Aorta (tissue), 5 donors: ENCODE data around the gene COX11. TPM values are rescaled to one million over a fixed set of nuclear protein-coding genes. Genes with fewer than 3 reads are reported as not detected.

Experiments
- ATAC-seq: fragments of 200-7000 bp; cut with Tn5 transposase; one replicate; pipeline ENCODE4 v1.9.1; 2022; ENCODE audit warnings: moderate library complexity; ENCODE audit not compliant: low FRiP score
- DNase-seq, 2 donors: peaks; one replicate each; pipeline ENCODE4 v3.0.0-alpha.2; 2020
- H3K27ac ChIP-seq, 2 donors: one replicate each; pipeline ENCODE4 v1.5.1; 2013; ENCODE audit warnings: low read length in 2 of 2, mild to moderate bottlenecking in 2 of 2, moderate library complexity in 2 of 2, control low read depth in 1 of 2, inconsistent platforms in 1 of 2, low read depth in 1 of 2
- H3K27me3 ChIP-seq, 2 donors: one replicate each; pipeline ENCODE4 v1.6.1; 2013; ENCODE audit warnings: control low read depth in 1 of 2, low read length in 1 of 2, mild to moderate bottlenecking in 1 of 2, moderate library complexity in 1 of 2; ENCODE audit not compliant: insufficient read depth in 2 of 2, control insufficient read depth in 1 of 2
- H3K36me3 ChIP-seq, 2 donors: one replicate each; pipeline ENCODE4 v1.6.1; 2013; ENCODE audit warnings: control low read depth in 1 of 2, low read length in 1 of 2, mild to moderate bottlenecking in 1 of 2; ENCODE audit not compliant: insufficient read depth in 2 of 2, control insufficient read depth in 1 of 2
- H3K4me1 ChIP-seq, 2 donors: one replicate each; pipeline ENCODE4 v1.6.1; 2013; ENCODE audit warnings: low read length in 2 of 2, control low read depth in 1 of 2, mild to moderate bottlenecking in 1 of 2, moderate library complexity in 1 of 2; ENCODE audit not compliant: insufficient read depth in 2 of 2, control insufficient read depth in 1 of 2
- H3K4me3 ChIP-seq, 2 donors: one replicate each; pipeline ENCODE4 v1.5.1; 2013; ENCODE audit warnings: low read length in 2 of 2, control low read depth in 1 of 2, mild to moderate bottlenecking in 1 of 2
- H3K9me3 ChIP-seq: one replicate; pipeline ENCODE4 v1.6.1; 2013; ENCODE audit warnings: mild to moderate bottlenecking, low read length; ENCODE audit not compliant: control insufficient read depth
- WGBS, 2 donors: extraction: QIAGEN DNeasy Blood & Tissue Kit; methylation state at CpG; one replicate each; pipeline ENCODE4 v1.1.7; 2013; 5-methylcytosine and 5-hydroxymethylcytosine counted together
- intact Hi-C, 2 donors: fragments of 100-400 bp; cut with DNase I; formaldehyde crosslinking; loops; one replicate each; pipeline versions ENCODE4 v1.14.2 to v1.15.0; 2022
- polyA plus RNA-seq, 2 donors: library from polyadenylated mRNA; stranded (reverse); fragments of 200-250 nt; gene quantifications; one replicate each; pipeline ENCODE4 v1.2.3, GENCODE V29; 2013
- total RNA-seq, 2 donors: library from RNA; stranded (reverse); fragmentation: NEBNext Ultra II Directional; extraction: Animal tissue kit (Norgen Biotek cat#: 25700); gene quantifications; one replicate each; pipeline ENCODE4 v1.2.1, GENCODE V29; 2021
- donor health status: healthy with polysubstance abuse.
- donor health status: Bipolar disorder and iron deficiency.
- donor health status: DM: no; HTN: no; CAD: no.
- donor health status: DM: no; HTN: no; CAD: no.
- donor health status: DM: yes; HTN: yes; CAD: no.

Gene COX11
- total and polyA plus RNA-seq, 4 donors = 37.0 to 62.6 (median 44.1) TPM

DNA sequence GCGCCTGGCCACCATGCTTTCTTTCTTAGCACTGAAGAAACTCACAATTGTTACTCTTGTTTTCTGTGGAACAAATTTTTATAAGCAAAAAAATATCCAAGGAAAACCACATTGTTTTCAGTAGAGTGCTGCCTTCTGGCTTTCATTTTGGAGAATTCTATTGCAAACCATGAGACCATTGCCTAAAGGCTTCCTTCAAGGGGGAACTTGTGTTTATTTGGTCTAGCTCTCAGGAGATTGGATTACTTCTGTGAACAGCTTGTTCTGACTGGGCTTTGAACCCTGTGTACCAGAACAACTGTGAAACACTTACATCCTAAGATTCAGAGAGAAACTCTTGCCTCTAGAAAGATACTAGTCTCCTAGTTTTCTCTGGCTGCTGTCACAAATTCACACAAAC is 35.7 kb downstream of the COX11 start:
- intact Hi-C loops = no loop called here
- no peaks in the 10 kb centered on the region for H3K27me3 ChIP-seq
- no peaks in the 10 kb centered on the region for H3K9me3 ChIP-seq
- H3K36me3 ChIP-seq = peaks cover 3 to 4% of the 10 kb centered on the region in 2 donors
- ATAC-seq = no peak
- no peak for DNase-seq
- no peaks in the 10 kb centered on the region for H3K4me1 ChIP-seq
- 96 to 98% methylated on average over 1 of the region's 1 CpG for WGBS, 2 donors
- no peak overlapping the region for H3K27ac ChIP-seq
- H3K4me3 ChIP-seq = no peak overlapping the region

DNA sequence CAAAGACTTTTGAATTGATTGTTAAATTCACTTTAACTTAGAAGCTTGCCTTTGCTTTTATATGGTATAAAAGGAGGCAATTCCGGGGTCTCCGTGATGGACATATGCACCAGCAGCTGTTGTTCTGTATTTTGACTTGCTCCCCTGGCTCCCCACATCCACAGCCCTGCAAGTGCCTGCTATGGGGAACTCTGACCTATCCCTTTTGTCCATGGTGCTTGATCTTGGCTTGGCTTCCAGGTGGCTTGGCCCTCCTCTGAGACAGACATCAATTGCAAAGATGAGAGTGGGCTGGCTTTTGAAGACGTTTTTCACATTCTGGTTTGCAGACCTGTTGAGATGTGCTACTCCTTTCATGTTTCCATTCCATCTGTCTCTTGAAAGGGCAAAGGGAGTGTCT is 40.9 kb downstream of the COX11 start:
- H3K27ac ChIP-seq = no peak overlapping the region
- no peaks in the 10 kb centered on the region for H3K9me3 ChIP-seq
- no peaks in the 10 kb centered on the region for H3K27me3 ChIP-seq
- H3K36me3 ChIP-seq = peaks cover 6% of the 10 kb centered on the region in 2 donors
- no peak for ATAC-seq
- 86 to 89% methylated on average over 3 of the region's 3 CpGs for WGBS, 2 donors
- no peaks in the 10 kb centered on the region for H3K4me1 ChIP-seq
- H3K4me3 ChIP-seq = no peak overlapping the region
- no peak for DNase-seq
- intact Hi-C loops = no loop called here

DNA sequence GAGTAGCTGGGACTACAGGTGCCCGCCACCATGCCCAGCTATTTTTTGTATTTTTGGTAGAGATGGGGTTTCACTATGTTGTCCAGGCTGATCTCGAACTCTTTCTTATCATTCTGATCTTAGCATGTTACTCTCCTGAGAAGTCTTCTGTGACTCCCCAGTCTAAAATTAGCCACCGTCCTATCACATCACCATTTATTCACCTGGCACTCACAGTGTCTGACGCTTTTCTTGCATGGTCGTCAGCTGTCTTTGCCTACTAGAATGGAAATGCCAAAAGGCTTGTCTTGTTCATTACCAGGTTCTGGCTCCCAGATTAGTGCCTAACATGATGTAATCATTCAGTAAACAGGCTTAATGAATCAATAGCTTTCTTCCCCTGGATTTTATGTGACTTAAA is 44.0 kb downstream of the COX11 start:
- H3K4me3 ChIP-seq = no peak overlapping the region
- no peak for DNase-seq
- H3K27me3 ChIP-seq = no peaks in the 10 kb centered on the region
- WGBS, 2 donors = 92 to 93% methylated on average over 5 of the region's 5 CpGs
- no peaks in the 10 kb centered on the region for H3K9me3 ChIP-seq
- no peaks in the 10 kb centered on the region for H3K4me1 ChIP-seq
- peaks cover 6% of the 10 kb centered on the region in 2 donors for H3K36me3 ChIP-seq
- no peak overlapping the region for H3K27ac ChIP-seq
- intact Hi-C loops = no loop called here
- no peak for ATAC-seq

DNA sequence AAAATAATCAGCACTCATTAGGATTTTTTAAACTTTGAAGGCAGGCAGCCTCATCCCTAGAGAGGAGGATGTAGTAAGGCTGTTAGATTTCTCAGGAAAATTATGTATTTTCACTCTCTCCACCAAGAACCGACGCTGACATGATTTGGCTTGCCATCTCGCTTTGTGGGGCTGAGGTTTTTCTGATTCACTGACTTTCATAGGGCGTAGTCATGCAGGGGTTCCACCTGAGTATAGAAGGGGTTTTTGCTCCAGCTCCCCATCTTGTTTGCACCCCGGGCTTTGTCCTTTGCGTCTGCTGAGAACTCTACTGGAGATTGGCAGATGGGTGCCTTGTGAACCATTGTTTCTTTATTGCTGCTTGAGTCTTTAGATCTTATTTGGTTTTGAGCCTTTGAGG is 47.6 kb downstream of the COX11 start:
- no peaks in the 10 kb centered on the region for H3K9me3 ChIP-seq
- peaks cover 0 to 8% of the 10 kb centered on the region in 2 donors for H3K36me3 ChIP-seq
- no peaks in the 10 kb centered on the region for H3K27me3 ChIP-seq
- WGBS, 2 donors = 79 to 88% methylated on average over 6 of the region's 6 CpGs
- no peaks in the 10 kb centered on the region for H3K4me1 ChIP-seq
- ATAC-seq (no peak), DNase-seq (no peak)
- no peak overlapping the region for H3K4me3 ChIP-seq
- intact Hi-C loops = no loop called here
- no peak overlapping the region for H3K27ac ChIP-seq

DNA sequence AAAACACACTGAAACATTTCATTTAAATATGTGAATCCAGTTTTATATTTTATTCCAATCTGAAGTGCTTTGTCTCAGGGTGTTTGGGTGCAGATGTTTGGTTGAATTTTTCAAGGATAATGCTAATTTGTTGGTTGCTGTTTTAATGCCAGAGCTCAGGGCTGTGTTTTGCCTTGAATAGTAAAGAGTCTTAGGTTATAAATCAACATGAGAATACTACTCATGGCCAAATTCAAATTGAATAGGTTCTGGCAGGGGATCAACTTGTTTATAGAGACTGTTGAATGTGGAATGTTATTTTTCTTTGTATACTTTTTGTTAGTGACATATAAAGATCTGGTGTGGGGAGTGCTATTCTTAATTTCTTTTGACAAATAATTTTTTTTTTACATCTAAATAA is 49.0 kb downstream of the COX11 start:
- no peaks in the 10 kb centered on the region for H3K4me1 ChIP-seq
- intact Hi-C loops = no loop called here
- H3K27me3 ChIP-seq = no peaks in the 10 kb centered on the region
- H3K36me3 ChIP-seq = peaks cover 4 to 8% of the 10 kb centered on the region in 2 donors
- H3K27ac ChIP-seq = no peak overlapping the region
- ATAC-seq (no peak), DNase-seq (no peak)
- H3K4me3 ChIP-seq = no peak overlapping the region
- no peaks in the 10 kb centered on the region for H3K9me3 ChIP-seq

DNA sequence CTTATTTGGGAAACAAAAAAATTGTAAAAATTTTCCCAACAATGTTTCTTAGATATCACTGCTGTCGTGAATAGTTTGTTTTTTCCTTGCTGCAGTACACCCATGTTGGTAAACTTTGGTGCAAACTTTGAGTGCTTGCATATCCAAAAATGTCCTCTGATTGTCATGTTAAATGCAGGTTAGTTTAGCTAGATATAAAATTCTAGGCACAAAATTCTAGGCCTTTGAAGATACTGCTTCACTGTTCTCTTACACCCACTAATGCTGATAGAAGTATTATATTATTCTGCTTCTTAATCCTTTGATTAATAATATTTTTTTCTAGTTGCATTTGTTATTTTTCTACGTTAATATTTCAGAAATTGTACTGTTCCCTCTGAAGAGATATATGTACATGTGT is 51.7 kb downstream of the COX11 start:
- peaks cover 6 to 12% of the 10 kb centered on the region in 2 donors for H3K36me3 ChIP-seq
- H3K27me3 ChIP-seq = no peaks in the 10 kb centered on the region
- ATAC-seq (no peak), DNase-seq (no peak)
- no peak overlapping the region for H3K27ac ChIP-seq
- WGBS, 2 donors = 92 to 98% methylated on average over 2 of the region's 2 CpGs
- intact Hi-C loops = no loop called here
- H3K4me3 ChIP-seq = no peak overlapping the region
- H3K4me1 ChIP-seq = no peaks in the 10 kb centered on the region
- no peaks in the 10 kb centered on the region for H3K9me3 ChIP-seq

Other genes starting within 250 kb of the COX11 start
- gene TOM1L1, start 67.8 kb downstream of the COX11 start, total RNA-seq = 10 to 100 TPM; 23.2 to 38.2 TPM
- 10 to 100 TPM; 32.0 to 47.5 TPM for gene TOM1L1, start 67.8 kb downstream of the COX11 start, polyA plus RNA-seq
- gene STXBP4, start 111 bp upstream of the COX11 start, total RNA-seq = 10 to 100 TPM; 20.4 to 21.5 TPM
- 1 to 10 TPM in 1 of 2 donors, under 1 TPM in 1; 0.75 to 4.0 TPM for gene STXBP4, start 111 bp upstream of the COX11 start, polyA plus RNA-seq